A549 (cell line): ENCODE results near the gene PKN3.

Experiments used
- EP300 ChIP-seq, 2 experiments: fragments of >200 bp; sonication (Bioruptor Twin); formaldehyde crosslinking; IDR thresholded peaks; 2 replicates in 1 of 2; 3 replicates in 1 of 2; pipeline ENCODE4 v1.6.1; 2016 to 2017
- POLR2A ChIP-seq: IDR thresholded peaks from 2 replicates; pipeline ENCODE4 v1.6.1; 2012; ENCODE audit warnings: mild to moderate bottlenecking, low read length
- TF ChIP-seq, protein P1 (sequence below): IDR thresholded peaks from 2 replicates; pipeline ENCODE4 v1.6.1; 2012

DNA sequence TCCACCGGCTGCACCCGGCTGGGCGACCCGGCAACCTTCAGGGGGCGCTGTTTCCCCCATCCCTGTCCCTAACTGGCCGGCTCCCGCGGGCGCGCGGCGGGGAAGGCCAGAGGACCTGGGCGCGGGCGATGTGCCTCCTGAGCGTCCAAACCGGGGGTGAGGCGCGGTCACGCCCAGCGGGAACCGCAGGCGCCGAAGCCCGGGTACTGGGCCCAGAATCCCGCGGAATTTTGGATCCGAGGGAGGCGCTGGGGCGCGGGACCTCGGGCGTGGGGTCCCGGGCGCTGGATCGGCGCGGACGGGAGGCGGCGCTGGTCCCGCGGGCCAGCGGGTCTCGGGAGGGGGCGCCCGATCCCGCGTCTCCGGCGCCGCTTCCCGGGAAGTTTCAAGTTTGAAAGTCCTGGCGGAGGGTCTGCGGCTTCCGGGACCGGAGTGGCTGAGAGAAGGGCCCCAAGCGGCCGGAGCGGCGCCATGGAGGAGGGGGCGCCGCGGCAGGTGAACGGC lies at the start of gene PKN3:
- TF ChIP-seq, protein P1, sequence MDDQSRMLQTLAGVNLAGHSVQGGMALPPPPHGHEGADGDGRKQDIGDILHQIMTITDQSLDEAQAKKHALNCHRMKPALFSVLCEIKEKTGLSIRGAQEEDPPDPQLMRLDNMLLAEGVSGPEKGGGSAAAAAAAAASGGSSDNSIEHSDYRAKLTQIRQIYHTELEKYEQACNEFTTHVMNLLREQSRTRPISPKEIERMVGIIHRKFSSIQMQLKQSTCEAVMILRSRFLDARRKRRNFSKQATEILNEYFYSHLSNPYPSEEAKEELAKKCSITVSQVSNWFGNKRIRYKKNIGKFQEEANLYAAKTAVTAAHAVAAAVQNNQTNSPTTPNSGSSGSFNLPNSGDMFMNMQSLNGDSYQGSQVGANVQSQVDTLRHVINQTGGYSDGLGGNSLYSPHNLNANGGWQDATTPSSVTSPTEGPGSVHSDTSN = 0 out of 2 replicates have a peak, but pooled peaks have one; percentile 18
- TF ChIP-seq POLR2A = peak; percentile 25
- TF ChIP-seq EP300 (IDR thresholded peaks at IDR 0.05) = no peak
